Gastrocnemius medialis (tissue), 4 donors: ENCODE measurements around the gene KLC1.

Experiments used
- CTCF ChIP-seq, 5 experiments: fragments of 450-650 bp in 3 of 5; fragments of 200-600 bp in 2 of 5; sonication (generic) in 2 of 5; IDR thresholded peaks in 4 of 5; conservative IDR thresholded peaks in 1 of 5; 1 replicate in 4 of 5; 2 replicates in 1 of 5; pipeline ENCODE4 v1.5.1; 2016 to 2019; ENCODE audit warnings: antibody characterized with exemption in 5 of 5, mild to moderate bottlenecking in 3 of 5, moderate library complexity in 3 of 5
- POLR2A ChIP-seq, 2 donors: fragments of 450-650 bp; IDR thresholded peaks; one replicate each; pipeline ENCODE4 v1.6.1; 2017; ENCODE audit warnings: antibody characterized with exemption in 2 of 2, mild to moderate bottlenecking in 2 of 2, moderate library complexity in 2 of 2

- TF ChIP-seq POLR2A (IDR thresholded peaks at IDR 0.05) (no peak), CTCF (IDR thresholded peaks at IDR 0.05 in 4 of 5, conservative IDR thresholded peaks at IDR 0.05 in 1 of 5) (no peak)
Observed at GRCh38 chr14:103707329-103708263, 78.6 kb downstream of the KLC1 start.
